Measurements from ENCODE around the gene NEDD4L.

NEDD4L gene

DNA sequence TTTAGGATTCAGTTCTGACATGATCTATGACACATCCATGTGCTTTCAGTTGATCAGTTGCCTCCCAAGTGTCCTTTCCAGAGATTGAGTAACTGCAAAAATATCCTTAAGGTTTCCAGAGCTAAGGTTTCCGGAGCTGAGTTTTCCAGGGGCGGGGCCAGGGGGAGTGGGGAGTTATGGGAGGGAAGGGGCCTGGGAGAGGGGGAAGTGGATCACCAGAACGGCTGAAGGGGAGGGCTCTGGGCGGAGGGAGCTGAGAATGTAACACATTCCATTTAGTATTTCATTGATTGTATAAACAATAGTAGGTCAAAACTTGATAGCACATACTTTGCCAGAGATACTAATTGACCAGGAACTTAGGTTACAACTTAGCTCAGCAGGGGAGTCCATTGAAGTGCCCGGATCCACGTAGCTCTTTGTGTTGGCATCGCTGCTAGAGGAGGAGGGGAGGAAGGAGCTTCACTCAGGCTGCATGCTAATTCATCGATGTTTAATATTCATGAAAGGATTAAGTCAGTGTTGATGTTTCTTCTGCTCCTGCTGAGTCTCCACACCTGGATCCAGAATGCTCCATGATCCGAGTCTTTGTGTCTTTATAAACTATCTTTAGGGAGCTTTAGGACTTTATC is 295.1 kb downstream of the NEDD4L start:
- DNase-seq (ENCODE audit: low read depth in 2 of 2, low spot score in 1 of 2) = no peak

DNA sequence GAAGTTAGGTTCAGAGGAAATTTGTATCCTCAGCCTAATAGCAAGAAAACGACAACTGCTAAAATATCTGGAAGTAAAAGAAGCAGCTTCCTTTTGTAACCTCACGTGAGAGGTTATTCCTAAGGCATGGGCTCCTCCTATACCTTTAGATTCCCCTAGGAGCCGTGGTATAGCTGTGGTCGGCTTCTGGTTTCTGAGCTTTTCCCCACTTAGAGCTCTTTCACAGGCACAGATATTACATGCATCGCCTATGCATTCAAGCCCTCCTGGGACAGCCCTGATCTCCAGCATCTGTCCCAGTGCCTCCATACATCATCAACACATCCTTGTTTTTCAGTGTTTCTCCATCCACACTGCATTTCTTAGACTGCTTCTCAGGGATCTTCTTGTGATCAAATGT is 295.9 kb downstream of the NEDD4L start:
- DNase-seq (ENCODE audit: low read depth in 2 of 2, low spot score in 1 of 2) = no peak

- no peak for DNase-seq (ENCODE audit: low read depth in 2 of 2, low spot score in 1 of 2)
Measured at GRCh38 chr18:58341916-58342315, 297.9 kb downstream of the NEDD4L start.

- DNase-seq (ENCODE audit: low read depth in 2 of 2, low spot score in 1 of 2) = no peak
Measured at GRCh38 chr18:58344080-58344670, 300.1 kb downstream of the NEDD4L start.

- no peak for DNase-seq (ENCODE audit: low read depth in 2 of 2, low spot score in 1 of 2)
Measured at GRCh38 chr18:58344861-58345463, 300.9 kb downstream of the NEDD4L start.

GRCh38 chr18:58345875-58346274 is 301.8 kb downstream of the NEDD4L start:
- no peak for DNase-seq (ENCODE audit: low read depth in 2 of 2, low spot score in 1 of 2)

DNA sequence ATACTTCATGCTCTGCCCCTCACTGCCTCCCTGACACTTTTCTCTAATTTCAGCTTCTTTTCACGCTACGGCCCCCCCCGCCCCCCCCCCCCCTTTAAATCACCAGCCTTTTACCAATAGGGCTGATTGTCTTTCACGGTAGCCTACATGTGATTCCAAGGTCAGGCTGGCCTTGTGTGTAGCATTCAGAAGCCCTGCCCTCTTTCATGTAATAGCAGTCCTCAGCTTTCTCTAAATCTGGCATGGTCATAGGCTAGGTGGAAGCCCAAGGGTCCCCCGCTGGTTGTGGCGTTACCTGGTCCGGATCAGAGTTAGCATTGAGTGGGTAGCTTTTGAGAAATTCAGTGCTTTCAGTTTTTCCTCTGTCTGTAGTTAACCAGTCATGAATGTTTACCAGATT is 303.1 kb downstream of the NEDD4L start:
- no peak for DNase-seq (ENCODE audit: low read depth in 2 of 2, low spot score in 1 of 2)

- no peak for DNase-seq (ENCODE audit: low read depth in 2 of 2, low spot score in 1 of 2)
Measured at GRCh38 chr18:58348517-58348916, 304.5 kb downstream of the NEDD4L start.

DNA sequence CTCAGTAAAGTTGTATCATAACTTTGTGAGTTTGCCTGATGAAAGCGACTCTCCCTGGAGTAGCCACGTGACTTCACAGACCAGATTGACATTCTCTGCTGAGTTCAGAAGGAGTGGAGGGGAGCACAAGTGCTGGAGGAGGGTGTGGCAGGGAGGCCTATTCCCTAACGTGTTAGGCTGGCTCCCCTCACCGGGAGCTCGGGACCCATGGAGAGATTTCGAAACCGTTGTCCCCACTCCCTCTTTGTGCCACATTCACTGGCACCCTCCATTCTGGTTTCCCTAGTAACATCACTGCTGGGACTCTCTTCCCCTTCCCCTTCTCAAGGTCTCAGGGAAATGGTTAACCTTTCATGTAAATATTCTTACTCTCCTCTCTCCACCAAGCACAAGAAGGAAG is 304.9 kb downstream of the NEDD4L start:
- DNase-seq (ENCODE audit: low read depth in 2 of 2, low spot score in 1 of 2) = no peak

GRCh38 chr18:58349650-58350049 is 305.6 kb downstream of the NEDD4L start:
- DNase-seq (ENCODE audit: low read depth in 2 of 2, low spot score in 1 of 2) = no peak

DNA sequence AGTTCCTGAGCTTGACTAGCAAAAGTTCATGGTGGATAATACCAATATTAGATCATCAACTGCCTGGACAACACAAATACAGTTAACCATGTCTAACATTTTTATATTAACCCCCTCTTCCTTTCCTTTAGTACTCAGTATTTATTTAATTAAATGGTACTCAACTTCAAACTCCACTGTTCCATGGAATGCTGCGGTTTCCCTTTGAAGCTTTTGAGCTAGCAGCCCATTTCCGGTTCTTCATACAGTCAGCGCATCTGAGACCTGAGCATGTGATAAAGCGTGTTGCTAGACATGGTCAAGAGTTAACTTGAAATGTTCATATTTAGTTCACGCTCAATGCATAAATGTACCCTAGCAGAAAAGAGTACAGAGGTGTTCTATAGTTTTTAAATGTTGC is 306.5 kb downstream of the NEDD4L start:
- no peak for DNase-seq (ENCODE audit: low read depth in 2 of 2, low spot score in 1 of 2)

- DNase-seq (ENCODE audit: low read depth in 2 of 2, low spot score in 1 of 2) = no peak
Measured at GRCh38 chr18:58351776-58352175, 307.8 kb downstream of the NEDD4L start.

DNA sequence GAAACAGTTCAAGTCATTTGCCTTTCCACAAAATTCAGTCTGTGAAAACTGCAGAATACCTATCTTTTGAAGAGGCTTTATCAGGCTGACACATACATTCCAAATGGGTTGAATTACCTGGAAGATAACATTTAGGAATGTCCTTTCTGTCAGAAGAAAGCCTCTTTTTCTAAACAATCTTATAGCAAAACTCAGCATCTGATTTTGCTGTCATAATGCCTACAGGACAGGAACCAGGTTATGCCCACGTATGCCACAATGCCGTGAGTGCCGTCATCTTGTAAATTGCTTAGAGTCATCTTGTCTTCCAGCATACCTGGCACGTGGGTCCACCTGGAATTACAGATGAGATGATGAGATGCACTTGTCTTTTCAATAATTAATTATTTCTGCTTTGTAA is 309.6 kb downstream of the NEDD4L start:
- DNase-seq (ENCODE audit: low read depth in 2 of 2, low spot score in 1 of 2) = no peak

DNA sequence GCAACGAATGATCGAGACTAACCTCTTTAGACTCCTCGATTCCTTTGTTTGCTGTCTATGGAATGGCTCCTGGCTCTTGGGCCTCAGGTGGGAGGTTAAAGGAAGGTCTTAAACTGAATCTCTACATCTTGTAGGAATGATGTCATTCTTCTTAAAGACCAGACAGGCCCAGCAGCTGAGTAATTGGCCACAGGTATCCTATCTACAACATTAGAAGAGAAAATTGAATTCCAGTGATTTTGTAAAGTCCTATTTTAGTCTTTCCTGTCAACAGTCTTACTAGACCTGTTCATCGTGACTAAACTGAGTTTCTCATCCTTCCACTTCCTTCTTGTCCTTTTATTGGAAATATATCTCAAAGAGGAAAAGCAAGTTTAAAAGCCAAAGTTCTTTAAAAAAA is 310.0 kb downstream of the NEDD4L start:
- DNase-seq (ENCODE audit: low read depth in 2 of 2, low spot score in 1 of 2) = no peak

DNA sequence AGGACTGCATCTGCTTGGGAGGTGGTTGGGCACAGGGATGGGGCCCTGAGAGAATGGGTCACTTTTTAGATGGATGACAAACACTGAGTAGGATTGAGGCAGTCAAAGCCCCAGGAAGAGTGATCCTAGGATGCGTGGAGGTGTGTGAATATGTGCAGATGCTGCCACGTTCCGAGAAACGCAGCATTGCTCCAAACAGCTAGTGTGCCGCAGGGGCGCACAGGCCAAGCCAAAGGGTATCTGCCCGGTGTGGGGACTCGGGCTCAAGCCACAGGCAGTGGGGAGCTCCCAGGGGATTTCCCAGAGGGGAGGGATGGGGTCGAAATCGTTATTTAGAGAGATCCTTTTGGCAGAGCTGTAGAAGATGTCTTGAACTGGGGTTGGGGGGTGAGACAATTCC is 310.8 kb downstream of the NEDD4L start:
- DNase-seq (ENCODE audit: low read depth in 2 of 2, low spot score in 1 of 2) = no peak

GRCh38 chr18:58355243-58355642 is 311.2 kb downstream of the NEDD4L start:
- no peak for DNase-seq (ENCODE audit: low read depth in 2 of 2, low spot score in 1 of 2)

DNA sequence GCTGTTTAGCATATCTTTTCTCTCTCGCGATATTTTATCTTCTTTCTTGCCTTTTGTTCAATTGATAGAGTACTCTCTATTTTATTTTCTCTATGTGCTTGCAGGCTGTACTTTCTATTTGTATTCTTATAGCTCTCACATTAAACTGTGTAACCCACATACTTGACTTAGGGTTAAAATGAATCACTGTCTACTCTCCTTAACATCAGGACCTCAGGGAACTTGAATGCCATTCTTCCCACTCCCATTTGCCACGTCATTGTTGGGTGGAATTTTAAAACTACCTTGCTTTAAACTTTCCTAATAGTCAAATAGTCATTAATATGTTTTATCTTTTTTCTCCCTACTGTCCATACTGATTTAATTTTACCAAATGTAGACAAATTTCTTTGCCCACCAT is 315.2 kb downstream of the NEDD4L start:
- no peak for DNase-seq (ENCODE audit: low read depth in 2 of 2, low spot score in 1 of 2)

GRCh38 chr18:58359620-58360019 is 315.6 kb downstream of the NEDD4L start:
- no peak for DNase-seq (ENCODE audit: low read depth in 2 of 2, low spot score in 1 of 2)

DNA sequence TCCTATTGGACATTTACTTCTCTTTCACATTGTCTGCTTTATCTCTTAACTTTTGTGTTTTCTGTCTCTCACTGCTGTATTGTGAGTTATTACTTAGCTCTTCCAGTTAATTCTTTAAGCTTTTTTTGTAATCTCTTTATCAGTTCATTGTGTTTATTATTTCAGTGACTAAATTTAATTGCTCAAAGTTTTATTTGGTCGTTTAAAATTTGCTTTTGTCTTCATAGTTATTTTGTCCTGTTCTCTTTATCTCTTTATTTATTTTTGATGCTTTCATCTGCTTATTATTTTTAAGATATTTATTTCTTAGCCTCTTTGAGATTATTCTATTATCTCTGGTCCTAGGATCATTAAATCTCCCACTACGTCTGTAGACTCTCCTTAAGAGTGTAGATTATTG is 316.3 kb downstream of the NEDD4L start:
- no peak for DNase-seq (ENCODE audit: low read depth in 2 of 2, low spot score in 1 of 2)

- no peak for DNase-seq (ENCODE audit: low read depth in 2 of 2, low spot score in 1 of 2)
Measured at GRCh38 chr18:58361212-58361611, 317.2 kb downstream of the NEDD4L start.

DNA sequence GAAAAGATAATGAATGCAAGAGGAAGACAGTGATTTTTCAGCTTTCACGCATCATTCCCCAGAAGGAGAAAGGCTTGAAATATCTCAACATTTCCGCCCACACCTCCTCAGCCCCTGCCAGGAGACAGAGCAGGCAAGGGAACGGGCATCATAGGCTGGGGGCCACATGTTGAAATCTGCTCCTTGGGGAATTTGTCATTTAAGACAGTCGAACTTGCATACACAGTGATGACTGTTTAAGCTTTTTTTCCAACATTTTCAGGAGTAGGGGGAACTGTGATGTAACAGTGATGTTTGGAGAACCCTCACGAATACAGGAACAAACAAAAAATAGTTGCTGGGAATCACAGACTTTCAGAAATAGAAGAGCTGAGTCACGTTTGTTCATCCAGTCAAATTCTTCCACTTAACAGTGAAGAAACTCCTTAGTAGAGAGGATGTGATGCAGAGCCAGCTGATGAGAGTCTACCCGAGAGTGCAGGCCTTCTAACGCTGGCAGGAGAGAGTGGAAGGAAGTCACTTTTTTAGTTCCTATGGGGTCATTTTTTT is 318.1 kb downstream of the NEDD4L start:
- no peak for DNase-seq (ENCODE audit: low read depth in 2 of 2, low spot score in 1 of 2)

- no peak for DNase-seq (ENCODE audit: low read depth in 2 of 2, low spot score in 1 of 2)
Measured at GRCh38 chr18:58362829-58363271, 318.8 kb downstream of the NEDD4L start.

Measured in stimulated activated CD8-positive, alpha-beta memory T cell treated with anti-CD3 and anti-CD28 coated beads, Interleukin-4, amount 100 ng/mL, for 4 hours (primary cell).